Caco-2 (cell line): ENCODE data around the gene ARAP2. TPM values are rescaled to one million over a fixed set of nuclear protein-coding genes. Genes with fewer than 3 reads are reported as not detected.

Source experiments
- BruUV-seq: library from RNA; stranded (reverse); fragments of 400-500 nt; replicated peaks from 2 replicates; lab custom pipeline; 2021; lab: Mats Ljungman, UMichigan
- CTCF ChIA-PET: fragments of 300-600 bp; sonication (Branson Sonifier 250); formaldehyde crosslinking; loops from one replicate; lab custom pipeline; 2022; ENCODE audit warnings: antibody characterized with exemption; lab: Charles Lee
- POLR2A ChIA-PET: fragments of 300-600 bp; sonication (Branson Sonifier 250); formaldehyde crosslinking; loops from one replicate; lab custom pipeline; 2022; ENCODE audit warnings: antibody characterized with exemption; lab: Charles Lee
- DNase-seq, 2 experiments: peaks; one replicate each; pipeline versions ENCODE4 v3.0.0 to v3.0.0-alpha.2; 2020 to 2022
- H3K27me3 ChIP-seq: replicated peaks from 2 replicates; pipeline ENCODE4 v1.6.0; 2011; ENCODE audit warnings: low read length; ENCODE audit not compliant: control insufficient read depth, insufficient read depth
- H3K36me3 ChIP-seq: 2 replicates; pipeline ENCODE4 v1.5.1; 2011; ENCODE audit warnings: low read length; ENCODE audit not compliant: control insufficient read depth, insufficient read depth
- H3K4me1 ChIP-seq: fragments of 250-450 bp; sonication (Bioruptor Pico); 2 replicates; pipeline ENCODE4 v1.5.1; 2020; ENCODE audit warnings: mild to moderate bottlenecking
- H3K4me3 ChIP-seq: 2 replicates; pipeline ENCODE4 v1.5.1; 2011; ENCODE audit warnings: low read depth, mild to moderate bottlenecking, control low read depth, low read length
- H3K9me3 ChIP-seq: fragments of 250-450 bp; sonication (Bioruptor Pico); 2 replicates; pipeline ENCODE4 v1.5.1; 2020; ENCODE audit warnings: mild to moderate bottlenecking, moderate library complexity
- H3K27ac Mint-ChIP-seq: one replicate; pipeline ENCODE4 v1.8.0; 2022; ENCODE audit warnings: mixed read lengths; ENCODE audit not compliant: unreplicated experiment
- H3K27me3 Mint-ChIP-seq: one replicate; pipeline ENCODE4 v1.8.0; 2022; ENCODE audit warnings: mixed read lengths; ENCODE audit not compliant: insufficient read depth, unreplicated experiment
- H3K36me3 Mint-ChIP-seq: one replicate; pipeline ENCODE4 v1.8.0; 2022; ENCODE audit warnings: mild to moderate bottlenecking, mixed read lengths; ENCODE audit not compliant: insufficient read depth, unreplicated experiment
- H3K4me1 Mint-ChIP-seq: one replicate; pipeline ENCODE4 v1.8.0; 2022; ENCODE audit warnings: low read depth, mixed read lengths; ENCODE audit not compliant: unreplicated experiment
- H3K4me3 Mint-ChIP-seq: one replicate; pipeline ENCODE4 v1.8.0; 2022; ENCODE audit warnings: mild to moderate bottlenecking, moderate library complexity, mixed read lengths; ENCODE audit not compliant: unreplicated experiment
- H3K9me3 Mint-ChIP-seq: one replicate; pipeline ENCODE4 v1.8.0; 2022; ENCODE audit warnings: mixed read lengths; ENCODE audit not compliant: unreplicated experiment
- CTCF ChIP-seq, 2 experiments: fragments of 200-600 bp in 1 of 2; IDR thresholded peaks; 1 replicate in 1 of 2; 2 replicates in 1 of 2; pipeline versions ENCODE4 v1.5.1 to v1.8.0; 2011 to 2022; ENCODE audit warnings: antibody characterized with exemption in 1 of 2, control low read depth in 1 of 2, inconsistent platforms in 1 of 2, low read depth in 1 of 2, low read length in 1 of 2, mild to moderate bottlenecking in 1 of 2, moderate library complexity in 1 of 2; ENCODE audit not compliant: insufficient read depth in 1 of 2, severe bottlenecking in 1 of 2, unreplicated experiment in 1 of 2
- intact Hi-C: fragments of 100-400 bp; cut with micrococcal nuclease; formaldehyde crosslinking; loops from one replicate; pipeline ENCODE4 v1.10.0; 2022; ENCODE audit not compliant: unreplicated experiment
- total RNA-seq: library from RNA; stranded (reverse); gene quantifications from 2 replicates; pipeline ENCODE4 v1.2.3, GENCODE V29; 2022

Gene ARAP2
- total RNA-seq, 1 experiment from 2014 or later = 3.9 TPM

GRCh38 chr4:36220776-36221175 lies 23.5 kb downstream of the ARAP2 start:
- ChIA-PET POLR2A (no interaction called here), CTCF (no interaction called here)
- Mint-ChIP-seq H3K27ac (no peak overlapping the region), H3K9me3 (no peaks in the 10 kb centered on the region), H3K4me3 (no peak overlapping the region), H3K4me1 (peaks cover 7% of the 10 kb centered on the region), H3K27me3 (no peaks in the 10 kb centered on the region), H3K36me3 (no peaks in the 10 kb centered on the region)
- Histone ChIP-seq H3K4me3 (no peak overlapping the region), H3K4me1 (no peaks in the 10 kb centered on the region), H3K36me3 (no peaks in the 10 kb centered on the region), H3K27me3 (no peaks in the 10 kb centered on the region), H3K9me3 (no peaks in the 10 kb centered on the region)
- intact Hi-C loops = no loop called here
- DNase-seq = no peak
- no TSS peak for BruUV-seq
- TF ChIP-seq CTCF (IDR thresholded peaks at IDR 0.05; ENCODE audit: insufficient read depth in 1 of 2, low read depth in 1 of 2, low read length in 1 of 2, severe bottlenecking in 1 of 2, unreplicated experiment in 1 of 2) = no peak

GRCh38 chr4:36218121-36218520 lies 26.2 kb downstream of the ARAP2 start:
- no TSS peak for BruUV-seq
- no peak for DNase-seq
- H3K9me3 Mint-ChIP-seq = no peaks in the 10 kb centered on the region
- Histone ChIP-seq H3K9me3 (no peaks in the 10 kb centered on the region), H3K27me3 (no peaks in the 10 kb centered on the region), H3K36me3 (no peaks in the 10 kb centered on the region), H3K4me1 (no peaks in the 10 kb centered on the region), H3K4me3 (no peak overlapping the region)
- intact Hi-C loops = no loop called here
- no peaks in the 10 kb centered on the region for H3K4me1 Mint-ChIP-seq
- no peak for TF ChIP-seq CTCF (IDR thresholded peaks at IDR 0.05; ENCODE audit: insufficient read depth in 1 of 2, low read depth in 1 of 2, low read length in 1 of 2, severe bottlenecking in 1 of 2, unreplicated experiment in 1 of 2)
- no peaks in the 10 kb centered on the region for H3K36me3 Mint-ChIP-seq
- no peak overlapping the region for H3K4me3 Mint-ChIP-seq
- ChIA-PET CTCF (no interaction called here), POLR2A (no interaction called here)
- H3K27me3 Mint-ChIP-seq = no peaks in the 10 kb centered on the region
- no peak overlapping the region for H3K27ac Mint-ChIP-seq

- intact Hi-C loops = no loop called here
- H3K36me3 ChIP-seq = no peaks in the 10 kb centered on the region
- no peak overlapping the region for H3K27ac Mint-ChIP-seq
- H3K27me3 Mint-ChIP-seq = no peaks in the 10 kb centered on the region
- no peaks in the 10 kb centered on the region for H3K9me3 ChIP-seq
- POLR2A ChIA-PET = no interaction called here
- DNase-seq = no peak
- H3K36me3 Mint-ChIP-seq = no peaks in the 10 kb centered on the region
- no peaks in the 10 kb centered on the region for H3K4me1 ChIP-seq
- TF ChIP-seq CTCF (IDR thresholded peaks at IDR 0.05; ENCODE audit: insufficient read depth in 1 of 2, low read depth in 1 of 2, low read length in 1 of 2, severe bottlenecking in 1 of 2, unreplicated experiment in 1 of 2) = no peak
- H3K9me3 Mint-ChIP-seq = no peaks in the 10 kb centered on the region
- H3K4me1 Mint-ChIP-seq = no peaks in the 10 kb centered on the region
- no peak overlapping the region for H3K4me3 Mint-ChIP-seq
- BruUV-seq = no TSS peak
- H3K4me3 ChIP-seq = no peak overlapping the region
- no peaks in the 10 kb centered on the region for H3K27me3 ChIP-seq
- CTCF ChIA-PET = no interaction called here
These were observed 28.7 kb downstream of the ARAP2 start for GRCh38 chr4:36215627-36216026.
